Measurements from ENCODE around the gene ERN1. TPM values are rescaled to one million over a fixed set of nuclear protein-coding genes. Genes with fewer than 3 reads are reported as not detected.

The ERN1 gene
- total and polyA plus RNA-seq, 2 of the 8 experiments (the other 6 are each of a cell fraction or from before 2014, with no cell fraction given) = 1.8 to 3.9 TPM

GRCh38 chr17:64008346-64008745, 121.6 kb downstream of the ERN1 start:
- Histone ChIP-seq H2BK5ac (ENCODE audit: low read depth, low read length) (no peak overlapping the region), H3K4me2 (ENCODE audit: insufficient read depth in 1 of 2, low read depth in 2 of 2, low read length in 2 of 2) (no peak overlapping the region), H3K79me1 (ENCODE audit: low read depth, low read length) (no peaks in the 10 kb centered on the region), H2BK20ac (ENCODE audit: low read length) (no peak overlapping the region), H3K27ac (ENCODE audit: low read depth, low read length) (no peak overlapping the region), H3K36me3 (ENCODE audit: control insufficient read depth in 2 of 4, insufficient read depth in 4 of 4, low read length in 3 of 4) (no peaks in the 10 kb centered on the region), H2BK15ac (ENCODE audit: low read length) (no peak overlapping the region), H3K4me3 (ENCODE audit: extremely low read depth in 1 of 4, insufficient read depth in 2 of 4, low read depth in 3 of 4, low read length in 4 of 4) (no peak overlapping the region), H2AK5ac (ENCODE audit: low read depth, low read length) (no peak overlapping the region), H4K5ac (ENCODE audit: insufficient read length, low read depth, low read length) (no peak overlapping the region), H2AFZ (ENCODE audit: low read length) (no peak overlapping the region), H3K4ac (replicated peaks; ENCODE audit: insufficient read length, low read depth, low read length) (no peak overlapping the region), H3K4me1 (replicated peaks in 1 of 4; ENCODE audit: control insufficient read depth in 3 of 4, insufficient read depth in 4 of 4, low read length in 3 of 4) (peaks cover 0 to 10% (median 5%) of the 10 kb centered on the region in 4 experiments; a peak in 4 of 7 replicates), H3K56ac (replicated peaks; ENCODE audit: insufficient read length, low read depth, low read length) (no peak overlapping the region), H4K8ac (ENCODE audit: extremely low read depth, insufficient read depth, low read length) (no peak overlapping the region), H3K9me3 (ENCODE audit: insufficient read depth in 2 of 2, low read depth in 1 of 2, low read length in 1 of 2) (no peaks in the 10 kb centered on the region), H3K79me2 (ENCODE audit: control insufficient read depth in 1 of 2, insufficient read depth in 2 of 2, low read length in 2 of 2) (no peaks in the 10 kb centered on the region), H3K18ac (ENCODE audit: extremely low read depth, low read length) (no peak overlapping the region), H3K23me2 (ENCODE audit: low read depth, low read length) (no peaks in the 10 kb centered on the region), H3K27me3 (replicated peaks in 1 of 4; ENCODE audit: control insufficient read depth in 3 of 4, extremely low read depth in 1 of 4, insufficient read depth in 3 of 4, low read length in 3 of 4) (no peaks in the 10 kb centered on the region), H2BK12ac (ENCODE audit: low read depth, low read length) (no peak overlapping the region), H3K23ac (ENCODE audit: insufficient read length) (no peak overlapping the region), H2BK120ac (replicated peaks; ENCODE audit: low read depth, low read length) (no peak overlapping the region), H4K91ac (replicated peaks; ENCODE audit: insufficient read length, low read length) (no peak overlapping the region), H4K20me1 (replicated peaks in 1 of 2; ENCODE audit: control insufficient read depth in 1 of 2, insufficient read depth in 2 of 2, low read length in 2 of 2) (no peaks in the 10 kb centered on the region), H3K9ac (replicated peaks in 1 of 4; ENCODE audit: extremely low read depth in 1 of 4, low read depth in 3 of 4, low read length in 3 of 4) (no peak overlapping the region), H3K14ac (ENCODE audit: insufficient read length) (no peak overlapping the region)
- TF ChIP-seq NRF1 (IDR thresholded peaks at IDR 0.05; ENCODE audit: low read depth, low read length) (no peak), GTF2F1 (IDR thresholded peaks at IDR 0.05; ENCODE audit: borderline replicate concordance, low read depth, low read length) (no peak), HDAC2 (IDR thresholded peaks at IDR 0.05; ENCODE audit: borderline replicate concordance in 1 of 2, low read depth in 2 of 2, low read length in 2 of 2) (no peak), JUND (IDR thresholded peaks at IDR 0.05; ENCODE audit: low read length) (no peak), SIN3A (conservative IDR thresholded peaks at IDR 0.05 in 1 of 2, IDR thresholded peaks at IDR 0.05 in 1 of 2; ENCODE audit: low read depth in 1 of 2, low read length in 2 of 2) (no peak), RBBP5 (IDR thresholded peaks at IDR 0.05; ENCODE audit: borderline replicate concordance, low read depth, low read length) (no peak)
- 95% methylated on average over 5 of the region's 5 CpGs; no CpG with 5 or more reads in 1 of the 2 experiments for WGBS, 2 experiments (ENCODE audit: extremely low coverage in 1 of 2, insufficient coverage in 1 of 2, insufficient read length in 1 of 2, insufficient replicate concordance in 2 of 2, low coverage in 1 of 2, low lambda C conversion rate in 2 of 2, missing lambda C conversion rate in 1 of 2)
- CTCF ChIA-PET (ENCODE audit: partially characterized antibody) = interaction anchor here (0.5 to 3.4 kb wide), 4 partner anchors 9 to 34 kb away, joined by 3 to 15 read pairs (median 6); no protein-coding TSS in a partner anchor
- FAIRE-seq (no peak), DNase-seq (ENCODE audit: low read depth in 1 of 2, low spot score in 2 of 2) (no peak)
- POLR2A ChIA-PET (ENCODE audit: partially characterized antibody) = no interaction called here
